B cell (primary cell): Measurements from ENCODE around the gene LENG1. TPM values are rescaled to one million over a fixed set of nuclear protein-coding genes. Genes with fewer than 3 reads are reported as not detected.

Experiments
- ATAC-seq: fragments of 200-7000 bp; cut with Tn5 transposase; one replicate; pipeline ENCODE4 v1.10.0; 2021; ENCODE audit warnings: low read depth, mild to moderate bottlenecking, moderate number of reproducible peaks, moderate library complexity
- CTCF ChIA-PET: fragments of 350-600 bp; sonication (Branson Sonifier 250); formaldehyde crosslinking; loops from one replicate; lab custom pipeline; 2021; ENCODE audit warnings: antibody characterized with exemption, inconsistent platforms; lab: Charles Lee
- POLR2A ChIA-PET: fragments of 350-600 bp; sonication (Branson Sonifier 250); formaldehyde crosslinking; loops from one replicate; lab custom pipeline; 2021; ENCODE audit warnings: antibody characterized with exemption; lab: Charles Lee
- DNase-seq: peaks from one replicate; pipeline ENCODE4 v3.0.0; 2013
- H2AFZ ChIP-seq: 2 replicates; pipeline ENCODE4 v1.6.1; 2012; ENCODE audit warnings: mild to moderate bottlenecking, low read depth, low read length; ENCODE audit not compliant: insufficient read depth, poor library complexity, severe bottlenecking
- H3K27ac ChIP-seq, 2 donors: 1 replicate in 1 of 2; 2 replicates in 1 of 2; pipeline ENCODE4 v1.5.1; 2012 to 2013; ENCODE audit warnings: low read length in 2 of 2, mild to moderate bottlenecking in 2 of 2, moderate library complexity in 1 of 2
- H3K27me3 ChIP-seq, 4 experiments: fragments of 200-600 bp in 1 of 4; sonication (generic) in 1 of 4; replicated peaks in 1 of 4; 1 replicate in 2 of 4; 2 replicates in 2 of 4; pipeline versions ENCODE4 v1.6.1 to v1.7.0; 2013 to 2016; ENCODE audit warnings: low read length in 3 of 4, mild to moderate bottlenecking in 2 of 4, mixed read lengths in 1 of 4, moderate library complexity in 1 of 4; ENCODE audit not compliant: insufficient read depth in 4 of 4, control insufficient read depth in 3 of 4; ENCODE audit errors: control extremely low read depth in 1 of 4
- H3K36me3 ChIP-seq, 2 experiments: replicated peaks in 1 of 2; 1 replicate in 1 of 2; 2 replicates in 1 of 2; pipeline versions ENCODE4 v1.6.1 to v1.7.1; 2013; ENCODE audit warnings: low read length in 1 of 2; ENCODE audit not compliant: insufficient read depth in 2 of 2, control insufficient read depth in 1 of 2; ENCODE audit errors: control extremely low read depth in 1 of 2, extremely low read depth in 1 of 2
- H3K4me1 ChIP-seq, 2 donors: fragments of 200-600 bp in 1 of 2; sonication (generic) in 1 of 2; 1 replicate in 1 of 2; 2 replicates in 1 of 2; pipeline versions ENCODE4 v1.5.1 to v1.6.1; 2013 to 2017; ENCODE audit warnings: low read length in 2 of 2; ENCODE audit not compliant: control insufficient read depth in 2 of 2, insufficient read depth in 2 of 2
- H3K4me2 ChIP-seq: replicated peaks from 2 replicates; pipeline ENCODE3; 2012; ENCODE audit warnings: mild to moderate bottlenecking, low read depth, low read length; ENCODE audit not compliant: poor library complexity, severe bottlenecking
- H3K4me3 ChIP-seq, 5 experiments: fragments of 200-600 bp in 1 of 5; sonication (generic) in 1 of 5; 1 replicate in 3 of 5; 2 replicates in 2 of 5; pipeline versions ENCODE4 v1.5.1 to v1.7.0; 2011 to 2016; ENCODE audit warnings: low read length in 4 of 5, mild to moderate bottlenecking in 4 of 5, low read depth in 2 of 5, control low read depth in 1 of 5, moderate library complexity in 1 of 5; ENCODE audit not compliant: insufficient read depth in 1 of 5; ENCODE audit errors: control extremely low read depth in 1 of 5, extremely low read depth in 1 of 5
- H3K79me2 ChIP-seq: fragments of 200-600 bp; sonication (generic); one replicate; pipeline ENCODE4 v1.6.0; 2016; ENCODE audit warnings: low read length; ENCODE audit not compliant: control insufficient read depth, insufficient read depth
- H3K9ac ChIP-seq: fragments of 200-600 bp; sonication (generic); 2 replicates; pipeline ENCODE4 v1.6.1; 2017; ENCODE audit warnings: mild to moderate bottlenecking, low read length, moderate library complexity
- H3K9me3 ChIP-seq, 3 donors: one replicate each; pipeline versions ENCODE4 v1.6.1 to v1.7.1; 2013; ENCODE audit warnings: low read length in 2 of 3; ENCODE audit not compliant: control insufficient read depth in 2 of 3, insufficient read depth in 1 of 3; ENCODE audit errors: control extremely low read depth in 1 of 3
- H4K20me1 ChIP-seq: 2 replicates; pipeline ENCODE4 v1.6.0; 2012; ENCODE audit warnings: mild to moderate bottlenecking, low read length; ENCODE audit not compliant: insufficient read depth, control insufficient read depth, poor library complexity, severe bottlenecking
- H3K27ac Mint-ChIP-seq: one replicate; pipeline ENCODE4 v1.8.0; 2021; ENCODE audit warnings: mixed read lengths
- H3K27me3 Mint-ChIP-seq: one replicate; pipeline ENCODE4 v1.8.0; 2021; ENCODE audit warnings: mixed read lengths
- H3K4me1 Mint-ChIP-seq: one replicate; pipeline ENCODE4 v1.8.0; 2021; ENCODE audit warnings: mixed read lengths
- H3K4me3 Mint-ChIP-seq: one replicate; pipeline ENCODE4 v1.8.0; 2021; ENCODE audit warnings: mixed read lengths
- H3K9me3 Mint-ChIP-seq: one replicate; pipeline ENCODE4 v1.8.0; 2022; ENCODE audit warnings: mixed read lengths; ENCODE audit not compliant: insufficient read depth
- CTCF ChIP-seq: fragments of 200-600 bp; IDR thresholded peaks from one replicate; pipeline ENCODE4 v1.8.0; 2022; ENCODE audit warnings: antibody characterized with exemption, mild to moderate bottlenecking
- EZH2 ChIP-seq: IDR thresholded peaks from 2 replicates; pipeline ENCODE4 v1.6.1; 2012; ENCODE audit warnings: borderline replicate concordance, low read depth, mild to moderate bottlenecking, moderate library complexity, low read length; ENCODE audit not compliant: insufficient read depth, poor library complexity, severe bottlenecking
- WGBS: methylation state at CpG from one replicate; pipeline ENCODE4 v1.1.5; 2013; ENCODE audit warnings: missing lambda C conversion rate; ENCODE audit not compliant: insufficient coverage; 5-methylcytosine and 5-hydroxymethylcytosine counted together
- intact Hi-C: fragments of 100-400 bp; cut with micrococcal nuclease; formaldehyde crosslinking; loops from one replicate; pipeline ENCODE4 v1.10.0; 2022
- polyA plus RNA-seq: library from polyadenylated mRNA; depleted of rRNA; stranded (reverse); fragments of >200 nt; gene quantifications from 2 replicates; pipeline ENCODE4 v1.2.3, GENCODE V29; 2012
- total RNA-seq, 2 donors: library from RNA; stranded (reverse); fragments of 120-200 nt in 1 of 2; gene quantifications; 1 replicate in 1 of 2; 2 replicates in 1 of 2; pipeline versions ENCODE4 v1.2.3 to v1.2.4, GENCODE V29; 2013 to 2022

Gene LENG1
- total and polyA plus RNA-seq, 2 donors (not counting 1 experiment from before 2014, with no cell fraction given) = 9.2 to 16.5 TPM

- no peaks in the 10 kb centered on the region for H3K9me3 ChIP-seq
- H3K27me3 ChIP-seq = no peaks in the 10 kb centered on the region
- Mint-ChIP-seq H3K27ac (no peak overlapping the region), H3K27me3 (no peaks in the 10 kb centered on the region), H3K4me3 (no peak overlapping the region), H3K4me1 (no peaks in the 10 kb centered on the region), H3K9me3 (no peaks in the 10 kb centered on the region)
- ChIA-PET POLR2A (interaction anchor here (0.6 kb wide), 1 partner anchor 10 kb away, joined by 3 read pairs; no protein-coding TSS in a partner anchor), CTCF (no interaction called here)
- DNase-seq = no peak
- no peak overlapping the region for H3K4me2 ChIP-seq
- H4K20me1 ChIP-seq = peaks cover 74% of the 10 kb centered on the region
- peaks cover 0 to 86% of the 10 kb centered on the region in 2 experiments for H3K36me3 ChIP-seq
- H3K9ac ChIP-seq = no peak overlapping the region
- no peak for ATAC-seq
- H3K4me1 ChIP-seq = no peaks in the 10 kb centered on the region
- peaks cover 18% of the 10 kb centered on the region for H3K79me2 ChIP-seq
- TF ChIP-seq CTCF (no peak), EZH2 (no peak)
- no peak overlapping the region for H3K4me3 ChIP-seq
- WGBS = 97% methylated on average over 17 of the region's 19 CpGs
- no peak overlapping the region for H2AFZ ChIP-seq
- intact Hi-C loops = no loop called here
- H3K27ac ChIP-seq = no peak overlapping the region
These were observed 11.4 kb downstream of the LENG1 start for GRCh38 chr19:54148158-54148557.

GRCh38 chr19:54147676-54148075 is 11.8 kb downstream of the LENG1 start:
- no peak for ATAC-seq
- Histone ChIP-seq H4K20me1 (peaks cover 74% of the 10 kb centered on the region), H3K79me2 (peaks cover 22% of the 10 kb centered on the region), H2AFZ (no peak overlapping the region), H3K4me2 (no peak overlapping the region), H3K9ac (no peak overlapping the region), H3K27ac (no peak overlapping the region), H3K36me3 (peaks cover 0 to 89% of the 10 kb centered on the region in 2 experiments), H3K9me3 (no peaks in the 10 kb centered on the region), H3K4me3 (no peak overlapping the region), H3K27me3 (no peaks in the 10 kb centered on the region), H3K4me1 (no peaks in the 10 kb centered on the region)
- Mint-ChIP-seq H3K9me3 (no peaks in the 10 kb centered on the region), H3K27ac (no peak overlapping the region), H3K4me3 (no peak overlapping the region), H3K4me1 (no peaks in the 10 kb centered on the region), H3K27me3 (no peaks in the 10 kb centered on the region)
- 100% methylated on average over 3 of the region's 3 CpGs for WGBS
- DNase-seq = no peak
- ChIA-PET CTCF (no interaction called here), POLR2A (no interaction called here)
- intact Hi-C loops = no loop called here
- no peak for TF ChIP-seq EZH2
- TF ChIP-seq CTCF = no peak
